GM10266 (cell line): ENCODE results near the gene SNX27.

ENCODE experiments used
- DNase-seq: peaks from one replicate; pipeline ENCODE4 v3.0.0; 2012; ENCODE audit errors: extremely low spot score
- TF ChIP-seq, protein P1 (sequence below): IDR thresholded peaks from 2 replicates; pipeline ENCODE4 v1.5.1; 2012; ENCODE audit warnings: mild to moderate bottlenecking, low read depth; ENCODE audit not compliant: control insufficient read depth, insufficient read depth; ENCODE audit errors: missing control alignments

The SNX27 gene

DNA sequence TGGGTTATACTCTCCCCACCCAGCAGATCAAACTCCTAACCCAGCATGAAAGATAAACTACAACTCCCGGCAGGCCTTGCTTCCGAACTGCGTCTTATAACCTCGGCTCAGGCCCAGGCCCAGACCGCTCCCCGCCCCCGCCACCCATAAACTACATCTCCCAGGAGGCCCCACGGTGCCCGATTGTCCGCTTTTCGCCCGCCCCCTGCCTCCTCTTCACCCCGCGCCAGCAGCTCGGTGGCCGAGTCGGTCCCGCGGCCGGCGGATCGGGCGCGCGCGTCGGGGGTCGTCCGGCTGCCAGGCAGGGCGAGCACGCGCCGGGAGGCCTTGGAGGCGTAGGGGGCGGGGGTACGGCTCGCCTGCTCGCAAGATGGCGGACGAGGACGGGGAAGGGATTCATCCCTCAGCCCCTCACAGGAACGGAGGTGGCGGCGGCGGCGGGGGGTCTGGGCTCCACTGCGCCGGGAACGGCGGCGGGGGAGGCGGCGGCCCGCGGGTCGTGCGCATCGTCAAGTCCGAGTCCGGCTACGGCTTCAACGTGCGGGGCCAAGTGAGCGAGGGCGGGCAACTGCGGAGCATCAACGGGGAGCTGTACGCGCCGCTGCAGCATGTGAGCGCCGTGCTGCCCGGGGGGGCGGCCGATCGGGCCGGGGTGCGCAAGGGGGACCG is at the start of gene SNX27:
TSS of gene SNX27 (plus strand) at position 219 of the 669 bp plus-strand sequence. CDS start at position 371, 152 bp downstream.
- DNase-seq = peak; percentile 97
- TF ChIP-seq, protein P1, sequence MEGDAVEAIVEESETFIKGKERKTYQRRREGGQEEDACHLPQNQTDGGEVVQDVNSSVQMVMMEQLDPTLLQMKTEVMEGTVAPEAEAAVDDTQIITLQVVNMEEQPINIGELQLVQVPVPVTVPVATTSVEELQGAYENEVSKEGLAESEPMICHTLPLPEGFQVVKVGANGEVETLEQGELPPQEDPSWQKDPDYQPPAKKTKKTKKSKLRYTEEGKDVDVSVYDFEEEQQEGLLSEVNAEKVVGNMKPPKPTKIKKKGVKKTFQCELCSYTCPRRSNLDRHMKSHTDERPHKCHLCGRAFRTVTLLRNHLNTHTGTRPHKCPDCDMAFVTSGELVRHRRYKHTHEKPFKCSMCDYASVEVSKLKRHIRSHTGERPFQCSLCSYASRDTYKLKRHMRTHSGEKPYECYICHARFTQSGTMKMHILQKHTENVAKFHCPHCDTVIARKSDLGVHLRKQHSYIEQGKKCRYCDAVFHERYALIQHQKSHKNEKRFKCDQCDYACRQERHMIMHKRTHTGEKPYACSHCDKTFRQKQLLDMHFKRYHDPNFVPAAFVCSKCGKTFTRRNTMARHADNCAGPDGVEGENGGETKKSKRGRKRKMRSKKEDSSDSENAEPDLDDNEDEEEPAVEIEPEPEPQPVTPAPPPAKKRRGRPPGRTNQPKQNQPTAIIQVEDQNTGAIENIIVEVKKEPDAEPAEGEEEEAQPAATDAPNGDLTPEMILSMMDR = no peak

DNA sequence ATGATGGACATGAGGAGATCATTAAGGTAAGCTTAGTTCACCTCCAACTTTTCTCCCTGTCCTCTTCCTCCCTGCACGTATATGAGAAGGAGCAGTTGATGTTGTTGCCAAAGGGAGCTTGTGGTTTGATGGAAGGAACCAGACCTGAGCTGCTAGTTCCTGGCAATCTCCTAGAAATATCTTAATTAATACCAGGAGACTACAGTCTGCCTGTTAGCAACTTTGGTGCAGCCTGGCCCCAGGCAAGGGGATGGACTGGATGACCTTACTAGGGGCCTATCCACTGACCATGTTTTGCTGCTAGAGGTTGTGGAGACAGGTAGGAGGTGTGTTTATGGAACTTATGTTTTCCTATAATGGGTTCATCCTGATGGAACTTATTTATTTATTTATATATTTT is 49.2 kb upstream of the SNX27 start:
- TF ChIP-seq, protein P1 = no peak
- no peak for DNase-seq

DNA sequence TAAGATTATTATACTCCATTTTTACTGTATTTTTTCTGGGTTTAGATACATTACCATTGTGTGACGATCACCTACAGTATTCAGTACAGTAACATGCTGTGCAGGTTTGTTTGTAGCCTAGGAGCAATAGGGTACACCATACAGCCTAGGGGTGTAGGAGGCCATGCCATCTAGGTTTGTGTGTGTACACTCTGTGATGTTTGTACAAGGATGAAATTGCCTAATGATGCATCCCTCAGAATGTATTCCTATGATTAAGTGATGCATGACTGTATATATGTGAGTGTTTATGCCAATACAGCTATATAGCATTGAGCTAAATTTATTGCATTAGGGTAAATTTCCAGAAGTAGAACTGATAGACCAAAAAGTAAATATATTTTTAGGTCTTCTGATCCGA is 48.5 kb upstream of the SNX27 start:
- TF ChIP-seq, protein P1 = no peak
- DNase-seq = no peak

DNA sequence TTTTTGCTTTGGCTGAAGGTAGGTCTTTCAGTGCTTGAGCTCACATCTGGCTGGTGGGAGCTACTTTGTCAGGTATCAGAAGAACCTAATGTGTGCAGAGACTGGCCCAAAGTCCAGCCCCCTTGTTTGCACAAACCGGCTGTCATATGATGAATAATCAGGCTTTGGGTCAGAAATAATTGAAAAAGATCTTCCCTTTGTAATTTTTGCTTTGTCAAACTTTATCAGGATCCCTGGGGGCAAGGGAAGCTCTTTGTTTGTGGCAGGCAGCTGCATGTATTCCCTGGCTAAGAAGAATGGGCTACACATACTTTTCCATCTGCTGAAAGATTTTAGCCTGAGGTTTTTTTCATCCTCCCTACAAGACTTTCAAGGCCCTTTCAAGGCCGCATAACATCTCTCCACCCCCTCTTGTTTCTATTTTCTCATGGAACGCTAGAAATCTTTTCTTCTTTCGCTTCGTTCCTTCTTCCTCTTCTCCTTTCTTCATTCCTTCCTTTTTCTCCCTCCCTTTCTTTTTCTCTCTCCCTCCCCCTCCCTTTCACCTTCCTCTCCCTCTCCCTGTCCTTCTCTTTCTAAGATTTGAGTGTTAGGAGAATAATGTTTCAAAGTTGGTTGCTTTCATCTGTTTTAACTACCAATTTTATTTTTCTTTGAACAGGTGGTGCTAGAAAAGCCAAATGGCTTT is 46.2 kb upstream of the SNX27 start:
- no peak for DNase-seq
- TF ChIP-seq, protein P1 = no peak

DNA sequence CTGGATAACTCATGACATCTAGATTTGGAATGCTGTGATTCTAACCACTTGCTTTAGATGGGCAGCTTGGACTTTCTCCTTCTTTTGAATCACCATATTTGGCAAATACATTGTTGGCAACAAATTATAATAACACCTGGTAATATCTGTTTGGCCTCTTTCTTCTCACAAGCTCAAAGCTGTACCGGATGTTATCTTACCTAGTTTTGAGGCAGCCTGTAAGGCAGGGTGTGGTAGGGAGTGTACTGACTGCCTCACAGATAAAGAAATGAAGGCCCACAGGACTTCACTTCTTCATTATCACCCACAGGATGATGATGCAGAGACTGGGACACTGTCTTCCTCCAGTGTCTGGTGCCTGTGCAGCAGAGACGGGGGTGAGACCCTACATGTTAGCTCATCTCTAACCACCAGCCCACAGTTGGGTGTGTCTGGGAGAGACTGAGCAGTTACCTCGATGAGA is 43.2 kb upstream of the SNX27 start:
- no peak for DNase-seq
- TF ChIP-seq, protein P1 = no peak

DNA sequence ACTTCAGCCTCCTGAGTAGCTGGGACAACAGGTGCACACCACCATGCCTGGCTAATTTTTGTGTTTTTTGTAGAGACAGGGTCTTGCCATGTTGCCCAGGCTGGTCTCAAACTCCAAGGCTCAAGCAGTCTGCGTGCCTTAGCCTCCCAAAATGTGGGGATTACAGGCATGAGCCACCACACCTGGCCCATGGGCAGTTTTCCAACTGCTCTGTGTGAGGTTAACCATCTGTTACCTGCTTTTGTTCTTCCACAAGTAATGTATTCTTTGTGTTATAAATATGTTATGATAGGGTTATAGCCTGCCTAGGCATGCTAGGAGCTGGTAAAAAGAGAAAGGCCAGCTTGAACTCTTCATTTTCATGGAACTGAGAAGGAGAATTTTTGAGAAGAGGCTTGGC is 41.0 kb upstream of the SNX27 start:
- DNase-seq = no peak
- TF ChIP-seq, protein P1 = no peak

DNA sequence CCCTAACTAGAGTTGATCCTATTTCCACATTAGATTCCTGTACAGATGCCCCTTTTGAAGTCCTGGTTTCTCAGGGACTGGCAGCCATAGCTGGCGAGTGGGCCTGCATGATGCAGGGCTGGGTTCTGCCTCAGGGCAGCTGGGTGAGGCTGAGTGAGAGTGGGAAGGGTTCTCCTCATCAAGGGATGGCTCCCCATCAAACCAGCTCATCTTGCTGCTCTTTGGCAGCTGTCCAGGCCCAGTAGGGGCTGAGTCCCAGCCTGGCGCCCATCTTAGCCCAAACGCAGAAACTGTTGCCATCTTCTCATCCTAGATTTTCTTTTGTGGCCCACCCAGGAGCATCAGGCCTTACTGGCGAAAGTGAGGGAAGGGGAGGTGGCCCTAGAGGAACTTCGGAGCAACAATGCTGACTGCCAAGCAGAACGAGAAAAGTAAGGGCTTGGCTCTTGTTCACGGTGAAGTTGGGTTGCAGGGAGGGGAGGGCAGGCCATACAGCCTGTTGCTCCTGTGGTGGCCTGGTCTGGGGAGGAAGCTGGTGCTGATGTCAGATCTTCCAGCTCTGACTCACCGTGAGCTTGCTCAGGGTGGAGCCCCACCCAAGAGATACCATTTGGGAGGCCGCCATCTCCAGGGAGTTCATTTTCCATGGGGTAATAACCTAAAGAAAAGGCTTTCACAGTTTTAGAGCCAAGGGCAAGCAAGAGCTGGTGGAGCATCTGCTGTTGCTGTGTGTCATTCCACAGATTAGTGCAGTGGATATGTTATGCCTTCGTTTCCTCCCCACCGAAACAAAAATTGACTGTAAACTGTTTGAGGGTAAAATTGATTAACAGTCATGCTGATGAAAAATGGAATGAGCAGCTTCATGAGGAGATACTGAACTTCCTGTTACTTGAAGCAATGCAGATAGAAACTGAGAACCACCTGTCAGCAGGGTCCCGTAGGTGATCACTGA is 37.0 kb upstream of the SNX27 start:
- DNase-seq = no peak
- TF ChIP-seq, protein P1 = no peak
